ENCODE measurements around the gene NRSN1. TPM values are rescaled to one million over a fixed set of nuclear protein-coding genes. Genes with fewer than 3 reads are reported as not detected.

Gene NRSN1
- total and polyA plus RNA-seq, 2 donors (not counting 1 experiment from before 2014, with no cell fraction given): not detected

GRCh38 chr6:24149836-24150235 is 23.8 kb downstream of the NRSN1 start:
- no peaks in the 10 kb centered on the region for H3K9me3 ChIP-seq (ENCODE audit: control insufficient read depth, insufficient read depth, low read depth, low read length)
- peak in 1 of 2 donors; percentile 8 for DNase-seq (ENCODE audit: low read depth in 2 of 2)
- H3K27me3 ChIP-seq (ENCODE audit: control insufficient read depth, insufficient read depth, low read length): no peaks in the 10 kb centered on the region

DNA sequence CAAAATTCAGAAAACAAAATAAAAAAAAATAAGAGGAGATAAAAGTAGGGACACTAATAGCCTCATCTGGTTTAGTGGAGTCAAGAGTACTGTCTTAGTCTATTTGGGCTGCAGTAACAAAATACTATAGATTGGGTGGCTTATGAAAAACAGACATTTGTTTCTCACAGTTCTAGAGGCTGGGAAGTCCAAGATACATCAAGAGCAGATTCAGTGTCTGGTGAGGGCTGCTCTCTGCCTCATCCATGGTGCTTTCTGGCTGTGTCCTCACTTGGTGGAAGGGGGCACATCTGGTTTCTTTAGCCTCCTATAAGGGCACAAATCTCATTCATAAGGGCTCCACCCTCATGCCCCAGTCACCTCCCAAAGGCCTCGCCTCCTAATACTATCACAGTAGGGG is 26.0 kb downstream of the NRSN1 start:
- Histone ChIP-seq H3K36me3 (ENCODE audit: control insufficient read depth, insufficient read depth, low read length) (no peaks in the 10 kb centered on the region), H3K27me3 (ENCODE audit: control insufficient read depth, insufficient read depth, low read length) (no peaks in the 10 kb centered on the region), H3K27ac (ENCODE audit: insufficient read depth, low read length) (no peak overlapping the region), H3K9me3 (ENCODE audit: control insufficient read depth, insufficient read depth, low read depth, low read length) (no peaks in the 10 kb centered on the region), H3K79me2 (ENCODE audit: control insufficient read depth, insufficient read depth, low read length) (no peaks in the 10 kb centered on the region), H3K4me1 (ENCODE audit: control insufficient read depth, extremely low read depth, insufficient read depth, low read length) (no peaks in the 10 kb centered on the region), H3K4me2 (ENCODE audit: extremely low read depth, insufficient read depth, low read length) (no peak overlapping the region), H4K20me1 (ENCODE audit: control insufficient read depth, extremely low read depth, insufficient read depth, low read length) (no peaks in the 10 kb centered on the region), H3K4me3 (replicated peaks in 1 of 4; ENCODE audit: control extremely low read depth in 1 of 4, insufficient read depth in 1 of 4, low read depth in 3 of 4, low read length in 4 of 4) (no peak overlapping the region), H2AFZ (ENCODE audit: low read length) (no peak overlapping the region), H3K9ac (ENCODE audit: insufficient read depth, low read length) (no peak overlapping the region)
- TF ChIP-seq CTCF (conservative IDR thresholded peaks at IDR 0.05 in 1 of 2, IDR thresholded peaks at IDR 0.05 in 1 of 2; ENCODE audit: low read depth in 1 of 2, low read length in 2 of 2) (no peak), EZH2 (IDR thresholded peaks at IDR 0.05; ENCODE audit: low read length, missing control alignments) (no peak)
- DNase-seq (ENCODE audit: low read depth in 2 of 2): no peak

More at GRCh38 chr6:24149836-24150235, 23.8 kb downstream of the NRSN1 start:
- H3K4me1 ChIP-seq (ENCODE audit: control insufficient read depth, extremely low read depth, insufficient read depth, low read length): no peaks in the 10 kb centered on the region
- TF ChIP-seq CTCF (conservative IDR thresholded peaks at IDR 0.05 in 1 of 2, IDR thresholded peaks at IDR 0.05 in 1 of 2; ENCODE audit: low read depth in 1 of 2, low read length in 2 of 2) (no peak), EZH2 (IDR thresholded peaks at IDR 0.05; ENCODE audit: low read length, missing control alignments) (no peak)
- no peak overlapping the region for H3K4me3 ChIP-seq (replicated peaks in 1 of 4; ENCODE audit: control extremely low read depth in 1 of 4, insufficient read depth in 1 of 4, low read depth in 3 of 4, low read length in 4 of 4)
- H3K27ac ChIP-seq (ENCODE audit: insufficient read depth, low read length): no peak overlapping the region
- no peaks in the 10 kb centered on the region for H3K36me3 ChIP-seq (ENCODE audit: control insufficient read depth, insufficient read depth, low read length)
- no peak overlapping the region for H3K4me2 ChIP-seq (ENCODE audit: extremely low read depth, insufficient read depth, low read length)
- no peaks in the 10 kb centered on the region for H3K79me2 ChIP-seq (ENCODE audit: control insufficient read depth, insufficient read depth, low read length)
- H3K9ac ChIP-seq (ENCODE audit: insufficient read depth, low read length): no peak overlapping the region
- no peak overlapping the region for H2AFZ ChIP-seq (ENCODE audit: low read length)
- H4K20me1 ChIP-seq (ENCODE audit: control insufficient read depth, extremely low read depth, insufficient read depth, low read length): no peaks in the 10 kb centered on the region

DNA sequence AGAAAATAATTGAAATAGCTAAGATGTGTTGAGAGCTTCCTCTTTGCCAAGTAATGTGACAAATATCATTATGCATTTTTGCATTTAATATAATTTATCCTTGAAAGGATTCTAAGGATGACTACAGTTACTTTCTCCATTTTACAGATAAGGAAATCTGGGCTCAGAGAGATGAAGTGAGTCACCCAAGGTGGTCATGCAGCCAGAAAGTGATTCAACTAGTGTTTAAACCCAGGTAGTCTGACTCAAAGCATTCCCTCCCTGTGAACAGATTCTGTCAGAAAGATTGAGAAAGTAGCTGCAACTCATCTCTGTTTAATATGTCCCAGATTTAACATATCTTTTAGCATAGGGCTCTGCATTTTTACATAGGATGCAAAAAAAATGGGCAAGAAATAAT is 28.1 kb downstream of the NRSN1 start:
- TF ChIP-seq CTCF (conservative IDR thresholded peaks at IDR 0.05 in 1 of 2, IDR thresholded peaks at IDR 0.05 in 1 of 2; ENCODE audit: low read depth in 1 of 2, low read length in 2 of 2): no peak
- TF ChIP-seq EZH2 (IDR thresholded peaks at IDR 0.05; ENCODE audit: low read length, missing control alignments): no peak
- Histone ChIP-seq H3K79me2 (ENCODE audit: control insufficient read depth, insufficient read depth, low read length) (no peaks in the 10 kb centered on the region), H3K27me3 (ENCODE audit: control insufficient read depth, insufficient read depth, low read length) (no peaks in the 10 kb centered on the region), H3K4me2 (ENCODE audit: extremely low read depth, insufficient read depth, low read length) (no peak overlapping the region), H3K9ac (ENCODE audit: insufficient read depth, low read length) (no peak overlapping the region), H3K27ac (ENCODE audit: insufficient read depth, low read length) (no peak overlapping the region), H3K9me3 (ENCODE audit: control insufficient read depth, insufficient read depth, low read depth, low read length) (no peaks in the 10 kb centered on the region), H3K4me1 (ENCODE audit: control insufficient read depth, extremely low read depth, insufficient read depth, low read length) (no peaks in the 10 kb centered on the region), H4K20me1 (ENCODE audit: control insufficient read depth, extremely low read depth, insufficient read depth, low read length) (no peaks in the 10 kb centered on the region), H3K4me3 (replicated peaks in 1 of 4; ENCODE audit: control extremely low read depth in 1 of 4, insufficient read depth in 1 of 4, low read depth in 3 of 4, low read length in 4 of 4) (no peak overlapping the region), H2AFZ (ENCODE audit: low read length) (no peak overlapping the region), H3K36me3 (ENCODE audit: control insufficient read depth, insufficient read depth, low read length) (no peaks in the 10 kb centered on the region)
- peak in 1 of 2 donors; percentile 84 for DNase-seq (ENCODE audit: low read depth in 2 of 2)
